Endodermal cell (in vitro differentiated cells): ENCODE data around the gene NCAM2. TPM values are rescaled to one million over a fixed set of nuclear protein-coding genes. Genes with fewer than 3 reads are reported as not detected.

Source experiments
- DNase-seq: peaks from one replicate; pipeline ENCODE4 v3.0.0-alpha.2; 2017
- H3K27ac ChIP-seq: 2 replicates; pipeline ENCODE4 v1.5.1; 2013; ENCODE audit warnings: mild to moderate bottlenecking, low read depth, low read length, moderate library complexity
- H3K27me3 ChIP-seq: 2 replicates; pipeline ENCODE4 v1.6.1; 2013; ENCODE audit warnings: mild to moderate bottlenecking, low read length, moderate library complexity; ENCODE audit not compliant: insufficient read depth, control insufficient read depth, poor library complexity, severe bottlenecking
- H3K36me3 ChIP-seq: 2 replicates; pipeline ENCODE4 v1.7.0; 2013; ENCODE audit warnings: mild to moderate bottlenecking, low read length, moderate library complexity; ENCODE audit not compliant: control insufficient read depth, insufficient read depth
- H3K4me1 ChIP-seq: one replicate; pipeline ENCODE4 v1.7.0; 2013; ENCODE audit warnings: low read length; ENCODE audit not compliant: control insufficient read depth, insufficient read depth
- H3K4me3 ChIP-seq: 2 replicates; pipeline ENCODE4 v1.5.1; 2013; ENCODE audit warnings: mild to moderate bottlenecking, low read length, moderate library complexity
- H3K9ac ChIP-seq: 2 replicates; pipeline ENCODE4 v1.6.1; 2013; ENCODE audit warnings: mild to moderate bottlenecking, low read length, moderate library complexity; ENCODE audit not compliant: poor library complexity, severe bottlenecking; ENCODE audit errors: extremely low read depth
- H3K9me3 ChIP-seq: 2 replicates; pipeline ENCODE4 v1.6.1; 2013; ENCODE audit warnings: mild to moderate bottlenecking, low read length, moderate library complexity; ENCODE audit not compliant: control insufficient read depth
- H3K27ac Mint-ChIP-seq: 2 replicates; pipeline ENCODE4 v1.8.0; 2020; ENCODE audit warnings: mixed read lengths
- H3K27me3 Mint-ChIP-seq: 2 replicates; pipeline ENCODE4 v1.8.0; 2021; ENCODE audit warnings: mild to moderate bottlenecking, mixed read lengths; ENCODE audit not compliant: insufficient read depth
- H3K36me3 Mint-ChIP-seq: 2 replicates; pipeline ENCODE4 v1.8.0; 2020; ENCODE audit warnings: low read depth, mixed read lengths
- H3K4me1 Mint-ChIP-seq: 2 replicates; pipeline ENCODE4 v1.8.0; 2020; ENCODE audit warnings: mixed read lengths
- H3K4me3 Mint-ChIP-seq: 2 replicates; pipeline ENCODE4 v1.8.0; 2020; ENCODE audit warnings: mild to moderate bottlenecking, moderate library complexity, mixed read lengths
- H3K9me3 Mint-ChIP-seq: 2 replicates; pipeline ENCODE4 v1.8.0; 2020; ENCODE audit warnings: mild to moderate bottlenecking, mixed read lengths
- WGBS, 2 experiments: methylation state at CpG; one replicate each; pipeline versions ENCODE4 v1.1.5 to v1.1.7; 2013; ENCODE audit warnings: missing lambda C conversion rate in 2 of 2, mixed read lengths in 1 of 2; ENCODE audit not compliant: insufficient coverage in 1 of 2, insufficient read length in 1 of 2; 5-methylcytosine and 5-hydroxymethylcytosine counted together
- total RNA-seq, 2 donors: library from RNA; stranded (reverse); fragmentation: NEBNext Ultra II Directional in 1 of 2; extraction: Animal tissue kit (Norgen Biotek cat#: 25700) in 1 of 2; gene quantifications; 2 replicates in 1 of 2; 3 replicates in 1 of 2; pipeline ENCODE4 v1.2.1, GENCODE V29; 2021
- TF ChIP-seq, protein P1 (sequence below): fragments of 200-600 bp; sonication (generic); conservative IDR thresholded peaks from 2 replicates; pipeline ENCODE4 v1.5.0; 2021; ENCODE audit warnings: antibody characterized with exemption, mild to moderate bottlenecking

Gene NCAM2
- total RNA-seq, 2 donors from 2014 or later: 0.46 to 0.69 TPM

DNA sequence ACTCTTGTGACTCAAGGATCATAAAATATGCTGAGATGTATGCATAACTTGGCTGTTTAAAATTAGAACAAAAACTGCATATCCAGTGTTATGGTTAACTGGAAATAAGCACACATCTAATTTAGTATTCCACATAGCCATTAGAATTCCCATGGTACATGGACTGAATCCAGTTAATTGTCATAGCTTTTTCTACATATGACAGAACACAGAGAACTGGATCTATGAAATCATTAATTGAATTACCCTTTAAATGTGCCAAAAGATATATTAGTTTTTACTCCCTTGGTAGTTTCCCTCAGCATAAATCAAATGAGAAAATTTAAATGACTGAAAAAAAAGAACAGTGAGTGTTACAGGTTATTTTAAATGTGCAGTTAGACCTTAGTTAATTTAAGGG is 395.9 kb downstream of the NCAM2 start:
- H3K27me3 ChIP-seq: no peaks in the 10 kb centered on the region
- H3K9me3 ChIP-seq: peaks cover 17% of the 10 kb centered on the region
- H3K4me1 ChIP-seq: no peaks in the 10 kb centered on the region
- H3K36me3 ChIP-seq: no peaks in the 10 kb centered on the region
- peaks cover 43% of the 10 kb centered on the region for H3K9me3 Mint-ChIP-seq
- H3K27me3 Mint-ChIP-seq: no peaks in the 10 kb centered on the region
- H3K4me3 Mint-ChIP-seq: no peak overlapping the region
- no peak overlapping the region for H3K4me3 ChIP-seq
- DNase-seq: no peak
- H3K9ac ChIP-seq: no peak overlapping the region
- H3K27ac ChIP-seq: no peak overlapping the region
- no peak overlapping the region for H3K27ac Mint-ChIP-seq
- H3K36me3 Mint-ChIP-seq: no peaks in the 10 kb centered on the region
- H3K4me1 Mint-ChIP-seq: no peaks in the 10 kb centered on the region
- TF ChIP-seq, protein P1, sequence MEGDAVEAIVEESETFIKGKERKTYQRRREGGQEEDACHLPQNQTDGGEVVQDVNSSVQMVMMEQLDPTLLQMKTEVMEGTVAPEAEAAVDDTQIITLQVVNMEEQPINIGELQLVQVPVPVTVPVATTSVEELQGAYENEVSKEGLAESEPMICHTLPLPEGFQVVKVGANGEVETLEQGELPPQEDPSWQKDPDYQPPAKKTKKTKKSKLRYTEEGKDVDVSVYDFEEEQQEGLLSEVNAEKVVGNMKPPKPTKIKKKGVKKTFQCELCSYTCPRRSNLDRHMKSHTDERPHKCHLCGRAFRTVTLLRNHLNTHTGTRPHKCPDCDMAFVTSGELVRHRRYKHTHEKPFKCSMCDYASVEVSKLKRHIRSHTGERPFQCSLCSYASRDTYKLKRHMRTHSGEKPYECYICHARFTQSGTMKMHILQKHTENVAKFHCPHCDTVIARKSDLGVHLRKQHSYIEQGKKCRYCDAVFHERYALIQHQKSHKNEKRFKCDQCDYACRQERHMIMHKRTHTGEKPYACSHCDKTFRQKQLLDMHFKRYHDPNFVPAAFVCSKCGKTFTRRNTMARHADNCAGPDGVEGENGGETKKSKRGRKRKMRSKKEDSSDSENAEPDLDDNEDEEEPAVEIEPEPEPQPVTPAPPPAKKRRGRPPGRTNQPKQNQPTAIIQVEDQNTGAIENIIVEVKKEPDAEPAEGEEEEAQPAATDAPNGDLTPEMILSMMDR: no peak

DNA sequence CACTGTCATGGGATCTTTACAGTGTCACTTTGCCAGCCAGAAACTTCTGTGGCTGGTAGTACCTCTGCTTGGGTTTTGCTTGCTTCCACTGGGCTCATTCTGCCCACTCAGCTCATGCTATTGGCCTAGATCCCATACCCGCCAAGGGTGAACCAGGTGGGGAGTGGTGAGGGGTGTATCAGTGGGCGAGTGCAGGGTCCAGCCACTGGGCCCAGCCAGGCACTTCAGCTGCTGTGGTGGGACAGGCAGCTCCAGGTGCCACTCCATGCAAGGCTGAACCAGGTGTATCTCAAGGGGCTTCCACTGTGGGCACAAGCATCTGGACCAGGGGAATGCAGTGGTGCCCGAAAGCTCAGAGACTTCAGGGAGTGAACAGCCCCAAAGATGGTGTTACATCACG is 398.2 kb downstream of the NCAM2 start:
- Histone ChIP-seq H3K4me3 (no peak overlapping the region), H3K9ac (no peak overlapping the region), H3K36me3 (no peaks in the 10 kb centered on the region), H3K4me1 (no peaks in the 10 kb centered on the region), H3K9me3 (peaks cover 17% of the 10 kb centered on the region), H3K27me3 (no peaks in the 10 kb centered on the region), H3K27ac (no peak overlapping the region)
- no peaks in the 10 kb centered on the region for H3K27me3 Mint-ChIP-seq
- H3K36me3 Mint-ChIP-seq: no peaks in the 10 kb centered on the region
- peaks cover 44% of the 10 kb centered on the region for H3K9me3 Mint-ChIP-seq
- no peaks in the 10 kb centered on the region for H3K4me1 Mint-ChIP-seq
- no peak overlapping the region for H3K27ac Mint-ChIP-seq
- no peak overlapping the region for H3K4me3 Mint-ChIP-seq
- DNase-seq: no peak
- TF ChIP-seq, protein P1: no peak
- 87 to 95% methylated on average over 2 to 4 of the region's 4 CpGs for WGBS, 2 experiments

DNA sequence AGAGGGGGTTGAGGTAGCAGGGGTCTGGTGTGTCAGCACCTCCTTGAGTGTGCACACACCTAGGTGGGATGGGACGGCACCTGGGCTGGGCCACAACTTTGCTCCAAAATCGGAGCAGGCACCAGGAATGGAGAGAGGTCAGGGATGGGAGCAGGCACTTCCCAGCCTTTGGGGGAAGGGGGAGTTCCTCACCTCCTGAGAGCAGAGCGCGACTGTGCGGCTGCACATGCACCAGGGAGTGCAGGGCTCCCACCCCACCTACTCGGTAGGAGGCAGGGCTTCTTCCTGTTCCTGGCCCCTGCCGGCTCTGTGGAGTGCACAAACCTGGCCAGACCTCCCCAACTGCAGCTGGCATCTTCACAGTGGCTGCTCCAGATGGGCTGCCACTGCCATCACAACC is 399.3 kb downstream of the NCAM2 start:
- 94% methylated on average over 7 of the region's 7 CpGs; no CpG with 5 or more reads in 1 of the 2 experiments for WGBS, 2 experiments
- Mint-ChIP-seq H3K27ac (no peak overlapping the region), H3K4me1 (no peaks in the 10 kb centered on the region), H3K27me3 (no peaks in the 10 kb centered on the region), H3K4me3 (no peak overlapping the region), H3K36me3 (no peaks in the 10 kb centered on the region), H3K9me3 (peaks cover 45% of the 10 kb centered on the region)
- H3K27ac ChIP-seq: no peak overlapping the region
- no peak for DNase-seq
- TF ChIP-seq, protein P1: no peak
- H3K9me3 ChIP-seq: peaks cover 17% of the 10 kb centered on the region
- no peaks in the 10 kb centered on the region for H3K4me1 ChIP-seq
- H3K27me3 ChIP-seq: no peaks in the 10 kb centered on the region
- no peak overlapping the region for H3K4me3 ChIP-seq
- H3K36me3 ChIP-seq: no peaks in the 10 kb centered on the region
- H3K9ac ChIP-seq: no peak overlapping the region
